Umbilical cord (tissue), 2 donors: ENCODE results near the gene PDE2A. TPM values are rescaled to one million over a fixed set of nuclear protein-coding genes. Genes with fewer than 3 reads are reported as not detected.

ENCODE experiments used
- DNase-seq: peaks from one replicate; pipeline ENCODE4 v3.0.0-alpha.2; 2015; ENCODE audit warnings: low spot score
- total RNA-seq: library from RNA; depleted of rRNA; stranded (reverse); fragments of >200 nt; gene quantifications from one replicate; pipeline ENCODE4 v1.2.3, GENCODE V29; 2014; ENCODE audit warnings: low replicate concordance; ENCODE audit not compliant: insufficient read depth

The PDE2A gene
- total RNA-seq, 1 donor from 2014 or later = 13.5 TPM

DNA sequence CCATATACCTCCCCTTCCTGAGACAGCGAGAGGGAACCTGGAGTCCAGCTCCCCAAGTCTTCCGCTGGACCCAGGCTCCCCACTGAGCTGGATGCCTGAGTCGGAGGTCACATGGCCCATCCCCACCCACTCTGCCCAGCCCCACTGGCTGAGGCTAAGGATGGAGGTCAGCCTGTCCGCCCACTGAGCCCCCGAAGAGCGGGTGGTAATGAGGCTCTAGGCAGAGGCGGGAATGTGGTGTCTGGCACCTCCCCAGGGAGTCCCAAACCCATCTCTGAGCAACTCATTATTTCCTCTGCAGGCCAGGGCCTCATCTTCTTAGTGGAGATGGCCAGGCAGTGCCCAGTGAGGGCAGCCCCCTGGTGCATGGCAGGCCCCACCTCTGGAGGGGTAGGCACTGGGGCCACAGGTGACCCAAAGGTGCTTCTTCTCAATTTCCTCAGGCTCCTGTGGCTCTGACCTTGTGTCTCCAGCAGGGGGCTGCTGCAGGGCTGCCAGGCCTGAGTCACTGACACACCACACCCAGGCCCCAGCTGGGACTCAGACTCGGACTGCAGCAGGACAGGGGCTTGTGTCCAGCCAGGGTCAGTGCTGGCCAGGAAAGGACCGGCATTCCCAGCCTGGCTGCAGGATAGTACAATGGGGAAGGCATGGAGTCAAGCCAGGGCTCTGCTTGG lies 10.2 kb upstream of the PDE2A start:
- DNase-seq = peak; percentile 58

- DNase-seq = peak; percentile 61
Measured at GRCh38 chr11:72683782-72684200, 9.6 kb upstream of the PDE2A start.

DNA sequence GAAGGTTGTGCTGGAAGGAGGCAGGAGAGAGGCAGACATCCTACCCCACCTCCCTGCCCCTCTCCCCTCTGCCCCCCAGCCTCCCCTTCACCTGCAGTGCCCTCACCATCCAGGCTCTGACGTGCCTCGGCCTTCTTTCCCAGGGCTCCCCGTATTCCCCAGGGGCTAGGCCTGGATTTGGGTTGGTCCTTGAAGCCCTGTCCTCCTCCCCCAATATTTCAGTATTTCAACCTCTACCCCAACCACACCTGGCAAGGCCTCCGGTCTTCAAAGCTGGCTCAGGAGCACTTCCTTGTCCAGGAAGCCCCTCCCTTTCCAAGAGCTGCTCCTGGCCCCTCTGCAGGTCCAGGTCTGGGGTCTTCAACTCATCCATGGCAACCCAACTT lies 8.6 kb upstream of the PDE2A start:
- DNase-seq = no peak

- DNase-seq = no peak
Measured at GRCh38 chr11:72682238-72682857, 8.1 kb upstream of the PDE2A start.

GRCh38 chr11:72681226-72682153 lies 7.3 kb upstream of the PDE2A start:
- no peak for DNase-seq

- no peak for DNase-seq
Measured at GRCh38 chr11:72680624-72681158, 6.5 kb upstream of the PDE2A start.

GRCh38 chr11:72679869-72680268 lies 5.6 kb upstream of the PDE2A start:
- DNase-seq = no peak

DNA sequence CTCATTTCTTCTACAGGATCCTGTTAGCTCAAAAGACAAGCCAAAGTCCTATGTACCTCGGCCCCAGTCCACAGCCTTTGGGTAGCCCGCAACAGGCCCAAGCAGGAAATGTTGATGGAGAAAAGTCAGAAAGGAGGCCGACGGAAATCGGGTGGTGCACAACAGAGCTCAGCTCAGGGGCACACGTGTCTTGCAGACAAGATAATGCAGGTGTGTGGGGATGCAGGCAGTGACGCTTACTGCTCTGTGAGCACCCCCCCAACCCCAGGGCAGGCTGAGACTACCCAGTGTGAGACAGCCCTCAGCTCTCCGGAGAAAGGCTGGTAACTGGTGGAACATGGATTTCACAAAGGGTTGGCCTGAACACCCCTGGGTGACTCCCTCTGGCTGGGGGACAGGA lies 4.3 kb upstream of the PDE2A start:
- DNase-seq = no peak

DNA sequence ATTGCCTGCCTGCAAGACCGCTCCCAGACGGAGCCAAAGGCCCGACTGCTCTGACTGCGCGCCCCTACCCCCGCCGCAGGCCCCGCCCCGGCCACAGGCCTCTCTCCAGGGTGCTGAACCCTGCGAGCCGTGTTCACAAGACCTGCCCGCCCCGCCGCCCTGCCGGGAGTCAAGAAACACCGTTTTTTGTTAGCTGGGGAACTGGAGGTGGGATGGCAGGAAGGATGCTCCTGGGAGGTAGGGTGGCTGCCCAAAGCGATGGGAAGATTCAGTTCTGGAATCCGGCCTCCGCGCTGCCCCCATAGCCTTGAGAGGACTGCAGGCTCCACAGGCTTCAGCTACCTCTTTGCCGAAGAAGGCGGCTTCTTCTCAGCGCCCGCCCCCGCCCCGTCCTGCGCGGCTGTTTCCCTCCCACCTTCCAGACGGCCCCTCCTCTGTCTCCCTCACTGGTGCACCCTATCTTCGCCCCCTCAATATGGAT lies 2.7 kb upstream of the PDE2A start:
- DNase-seq = peak; percentile 71

- DNase-seq = no peak
Measured at GRCh38 chr11:72675221-72675620, 999 bp upstream of the PDE2A start.

DNA sequence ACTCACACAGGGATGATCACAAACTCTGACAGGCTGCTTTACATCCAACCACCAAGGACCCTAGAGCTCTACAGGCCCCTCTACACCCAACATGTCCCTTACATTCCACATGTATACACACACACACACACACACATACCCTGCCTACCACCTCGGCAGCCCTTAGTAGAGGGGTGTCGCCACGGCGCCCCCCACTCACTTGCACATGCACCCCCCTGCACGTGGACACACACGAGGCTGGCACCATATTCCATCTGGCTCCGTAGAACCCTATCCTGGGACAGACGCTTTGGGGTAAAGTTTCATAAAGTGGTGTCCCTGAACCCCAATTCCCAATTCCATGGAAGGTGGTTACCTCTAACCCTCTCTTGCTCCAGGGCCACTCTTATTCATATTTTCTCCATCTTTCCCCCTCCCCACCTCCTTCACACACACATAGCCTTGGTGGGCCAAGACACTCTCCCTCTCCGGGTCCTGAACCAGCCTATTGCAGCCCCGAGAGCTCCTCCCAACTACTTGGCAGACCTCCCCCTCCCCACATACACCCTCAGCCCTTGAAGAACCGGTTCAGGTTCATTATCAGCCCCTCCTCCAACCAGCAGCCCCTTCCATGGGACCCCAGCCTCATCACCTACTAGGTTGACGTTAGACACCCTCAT lies 809 bp downstream of the PDE2A start:
- DNase-seq = no peak

- DNase-seq = no peak
Measured at GRCh38 chr11:72672597-72673238, 1.5 kb downstream of the PDE2A start.

GRCh38 chr11:72671152-72672099 lies 2.8 kb downstream of the PDE2A start:
- no peak for DNase-seq

GRCh38 chr11:72670041-72670440 lies 4.2 kb downstream of the PDE2A start:
- DNase-seq = no peak

DNA sequence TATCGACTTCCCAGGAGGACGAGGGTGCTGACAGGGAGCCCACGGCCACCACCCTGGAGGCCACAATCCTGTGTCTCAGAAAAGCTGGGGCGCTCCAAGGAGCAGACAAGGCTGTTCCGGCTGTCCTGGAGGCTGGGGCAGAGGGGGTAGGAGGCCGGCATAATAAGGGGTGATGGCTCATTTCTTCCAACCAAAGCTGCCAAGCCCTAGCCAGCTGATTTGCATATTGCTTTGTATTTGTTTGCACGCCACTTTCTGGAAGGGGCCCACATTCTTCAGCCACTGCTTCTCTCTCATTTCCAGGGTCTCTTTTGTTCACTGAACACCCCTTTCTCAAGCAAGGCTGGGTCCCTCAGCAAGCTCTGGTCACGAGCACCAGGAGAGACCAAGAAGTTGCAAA lies 4.7 kb downstream of the PDE2A start:
- no peak for DNase-seq

GRCh38 chr11:72668629-72669347 lies 5.4 kb downstream of the PDE2A start:
- no peak for DNase-seq

GRCh38 chr11:72665911-72666472 lies 8.2 kb downstream of the PDE2A start:
- no peak for DNase-seq

DNA sequence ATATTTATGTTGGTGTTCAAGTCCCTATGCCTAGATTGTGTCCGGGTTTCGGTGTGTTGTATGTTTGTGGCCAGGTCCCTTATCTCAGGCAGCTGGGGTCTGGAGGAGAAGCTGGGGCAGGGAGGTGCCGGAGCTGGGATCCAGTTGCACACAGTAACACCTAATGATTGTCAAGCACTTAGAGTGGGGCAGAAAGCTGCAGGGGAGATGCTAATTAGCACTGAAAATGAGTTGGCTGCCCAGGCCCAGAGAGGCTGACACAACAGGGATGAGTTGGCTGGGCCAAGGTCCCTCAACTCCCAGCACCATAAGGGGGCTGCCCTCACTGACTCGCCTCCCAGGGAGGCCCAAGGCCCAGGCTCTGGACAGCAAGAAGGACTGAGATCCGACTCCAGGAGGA lies 12.2 kb downstream of the PDE2A start:
- no peak for DNase-seq

GRCh38 chr11:72661486-72661885 lies 12.7 kb downstream of the PDE2A start:
- no peak for DNase-seq
